KOPT-K1 (cell line): ENCODE measurements around the gene FBRS.

ENCODE experiments used
- H3K27ac ChIP-seq: fragments of 200-600 bp; sonication (generic); 2 replicates; pipeline ENCODE4 v1.5.1; 2016; ENCODE audit warnings: antibody characterized with exemption, mild to moderate bottlenecking, low read depth, low read length; ENCODE audit not compliant: poor library complexity, severe bottlenecking
- H3K36me3 ChIP-seq: fragments of 200-600 bp; sonication (generic); 2 replicates; pipeline ENCODE4 v1.5.1; 2017; ENCODE audit warnings: antibody characterized with exemption, mild to moderate bottlenecking, low read length, moderate library complexity; ENCODE audit not compliant: insufficient read depth
- H3K9me3 ChIP-seq: fragments of 200-600 bp; sonication (generic); 2 replicates; pipeline ENCODE4 v1.5.1; 2017; ENCODE audit warnings: antibody characterized with exemption, low read length, mild to moderate bottlenecking; ENCODE audit not compliant: insufficient read depth, poor library complexity, severe bottlenecking

Gene FBRS

DNA sequence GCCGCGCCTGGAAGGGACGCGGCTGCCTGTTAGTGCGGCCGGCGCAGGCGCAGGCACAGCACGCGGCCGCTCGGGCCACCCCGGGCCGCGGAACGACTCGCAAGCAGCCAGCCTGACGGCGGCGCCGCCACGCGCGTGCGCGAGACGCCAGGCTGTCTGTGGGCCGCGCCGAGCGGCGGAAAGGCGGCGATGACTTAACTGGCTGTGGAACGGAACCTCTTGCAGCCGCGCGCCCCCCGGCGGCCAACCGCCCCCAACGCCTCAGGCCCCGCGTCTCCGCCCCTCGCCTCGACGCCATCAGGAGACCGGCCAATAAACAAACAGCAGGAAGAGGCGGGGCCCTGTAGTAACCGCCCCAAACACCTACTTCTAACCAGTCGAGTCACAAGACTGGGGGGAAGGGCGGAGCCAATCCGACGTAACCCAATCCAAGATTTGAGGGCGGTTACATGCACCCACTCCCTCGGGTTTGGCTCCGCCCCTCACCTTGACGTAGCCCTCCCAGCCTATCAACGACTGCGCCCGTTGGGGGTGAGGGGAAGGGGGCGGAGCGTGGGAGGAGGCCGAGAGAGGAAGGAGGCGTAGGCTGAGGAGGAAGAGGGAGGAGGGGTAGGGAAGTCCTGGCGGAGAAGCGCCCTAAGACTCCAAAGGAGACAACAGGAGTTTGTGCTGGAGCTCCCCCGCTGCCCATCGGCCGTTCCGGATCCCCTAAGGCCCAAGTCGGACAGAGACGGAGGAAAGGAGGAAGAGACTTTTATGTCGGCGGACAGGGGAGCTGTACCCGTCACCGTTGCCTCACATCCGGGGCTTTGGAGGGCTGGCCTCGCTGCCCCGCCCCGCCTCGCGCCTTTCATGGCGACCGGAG, at the start of gene FBRS:
Gene FBRS (plus strand): TSS at position 566 of the 865 bp plus-strand sequence. CDS start 1,088 bp downstream, outside the sequence.
- H3K9me3 ChIP-seq = no peaks in the 10 kb centered on the region
- H3K27ac ChIP-seq = peak within 1 kb of the TSS; percentile 95
- H3K36me3 ChIP-seq = peaks cover 62% of the 10 kb centered on the region

DNA sequence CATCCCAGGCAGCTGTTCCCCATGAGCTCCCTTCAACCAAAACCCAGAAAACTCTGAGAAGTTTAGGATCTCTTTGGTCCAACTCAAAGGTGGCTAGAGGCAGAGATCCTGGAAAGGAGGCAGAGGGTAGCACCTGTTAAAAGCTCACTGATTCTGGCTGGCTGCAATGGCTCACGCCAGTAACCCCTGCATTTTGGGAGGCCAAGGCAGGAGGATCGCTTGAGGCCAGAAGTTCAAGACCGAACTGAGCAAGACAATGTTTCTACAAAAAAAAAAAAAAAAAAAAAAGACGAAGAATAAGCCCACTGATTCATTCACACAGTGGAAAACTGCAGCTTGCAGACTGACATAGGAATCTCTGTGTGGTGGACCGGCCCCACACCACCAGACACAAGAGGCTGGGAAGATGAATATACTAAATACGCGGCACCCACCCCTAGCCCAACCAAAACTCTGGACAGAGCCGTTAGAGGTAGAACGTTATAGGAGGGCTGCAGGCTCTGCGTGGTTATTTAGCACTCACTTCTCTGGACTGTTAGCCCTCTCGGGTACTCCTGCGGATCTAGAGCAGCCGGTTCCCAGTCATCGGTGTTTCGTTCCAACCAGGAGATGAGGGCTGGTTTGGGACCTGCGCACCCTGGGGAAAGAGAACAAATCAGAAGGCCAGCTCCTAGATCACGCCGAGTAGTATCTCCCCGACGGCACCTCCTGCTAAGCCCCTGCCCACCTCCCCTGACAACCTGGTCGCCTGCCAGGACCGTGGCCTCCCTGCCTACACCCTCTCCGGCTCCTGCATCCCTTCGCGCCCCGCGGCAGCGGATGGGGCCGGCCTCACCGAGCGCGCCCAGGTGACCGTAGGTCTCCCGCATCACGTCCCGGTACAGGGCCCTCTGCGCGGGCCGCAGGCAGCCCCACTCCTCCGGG, 49.0 kb upstream of the FBRS start:
- Histone ChIP-seq H3K36me3 (peaks cover 43% of the 10 kb centered on the region), H3K9me3 (no peaks in the 10 kb centered on the region), H3K27ac (peak overlapping the region; percentile 94)

GRCh38 chr16:30609926-30610839, 48.0 kb upstream of the FBRS start, which contains the start of gene ZNF689:
Gene ZNF689 (minus strand): TSS chr16:30610389. CDS start chr16:30610041, 348 bp downstream.
- Histone ChIP-seq H3K9me3 (no peaks in the 10 kb centered on the region), H3K36me3 (peaks cover 34% of the 10 kb centered on the region), H3K27ac (peak within 1 kb of the TSS; percentile 94)

DNA sequence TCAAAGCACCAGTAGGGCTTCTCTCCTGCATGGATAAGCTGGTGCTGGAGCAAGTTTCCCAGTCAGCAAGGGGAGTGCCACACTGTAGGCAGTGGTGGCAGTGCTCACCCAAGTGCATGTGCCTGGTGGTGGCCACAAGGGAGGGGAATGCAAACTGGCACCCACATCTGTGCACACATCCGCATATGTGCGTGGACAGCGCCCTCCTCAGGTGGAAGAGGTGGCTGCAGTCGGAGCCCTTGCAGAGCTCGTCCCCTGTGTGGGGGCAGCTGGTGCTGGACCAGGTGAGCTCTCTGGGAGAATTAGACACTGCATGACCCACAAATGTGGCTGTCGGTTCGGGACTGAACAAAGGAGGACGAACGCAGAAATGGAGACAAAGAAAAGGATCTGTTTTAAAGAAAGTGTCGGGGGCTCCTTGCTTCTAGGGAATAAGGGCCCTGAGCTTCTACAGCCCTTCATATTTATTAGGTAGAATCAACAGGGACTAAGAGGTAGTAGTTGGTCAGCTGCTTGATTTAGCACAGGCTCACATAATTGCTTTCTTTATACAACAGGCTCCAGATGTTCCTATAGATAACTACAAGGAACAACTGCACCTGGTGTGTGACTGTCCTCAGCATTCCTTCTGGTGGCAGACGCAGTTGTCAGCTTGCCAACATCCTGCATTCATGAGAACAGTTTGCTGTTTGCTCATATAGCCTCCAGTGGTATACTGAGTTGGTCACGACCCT, 42.7 kb upstream of the FBRS start:
- Histone ChIP-seq H3K36me3 (no peaks in the 10 kb centered on the region), H3K9me3 (peaks cover 17% of the 10 kb centered on the region), H3K27ac (no peak overlapping the region)

GRCh38 chr16:30619202-30619601, 39.0 kb upstream of the FBRS start:
- no peaks in the 10 kb centered on the region for H3K36me3 ChIP-seq
- no peak overlapping the region for H3K27ac ChIP-seq
- peaks cover 26% of the 10 kb centered on the region for H3K9me3 ChIP-seq

- Histone ChIP-seq H3K36me3 (no peaks in the 10 kb centered on the region), H3K9me3 (peaks cover 27% of the 10 kb centered on the region)
Measured at GRCh38 chr16:30619638-30620037, 38.6 kb upstream of the FBRS start.

GRCh38 chr16:30620169-30620568, 38.1 kb upstream of the FBRS start:
- H3K36me3 ChIP-seq = no peaks in the 10 kb centered on the region
- peaks cover 27% of the 10 kb centered on the region for H3K9me3 ChIP-seq
- no peak overlapping the region for H3K27ac ChIP-seq

More at GRCh38 chr16:30619638-30620037, 38.6 kb upstream of the FBRS start:
- no peak overlapping the region for H3K27ac ChIP-seq

DNA sequence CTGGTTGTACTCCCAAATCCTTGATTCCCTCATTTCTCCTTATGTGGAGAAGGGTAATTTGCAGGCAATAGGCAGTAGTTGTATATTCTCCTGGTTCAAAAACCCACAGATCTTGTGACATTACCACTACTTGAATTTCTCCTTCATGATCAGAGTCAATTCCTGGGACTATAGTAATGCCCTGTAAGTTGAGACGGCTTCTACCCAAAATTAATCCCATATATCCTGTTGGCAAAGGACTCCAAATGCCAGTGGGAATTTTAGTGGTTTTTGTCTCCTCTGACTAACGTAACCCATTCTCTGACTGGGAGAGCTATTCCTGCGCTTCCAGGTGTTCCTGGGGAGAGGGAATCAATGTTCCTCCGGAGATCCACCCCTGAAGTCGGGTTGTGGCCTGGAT, 36.5 kb upstream of the FBRS start:
- H3K27ac ChIP-seq = no peak overlapping the region
- no peaks in the 10 kb centered on the region for H3K36me3 ChIP-seq
- peaks cover 24% of the 10 kb centered on the region for H3K9me3 ChIP-seq

- Histone ChIP-seq H3K36me3 (no peaks in the 10 kb centered on the region), H3K27ac (no peak overlapping the region), H3K9me3 (peaks cover 24% of the 10 kb centered on the region)
Measured at GRCh38 chr16:30622455-30623032, 35.7 kb upstream of the FBRS start.

DNA sequence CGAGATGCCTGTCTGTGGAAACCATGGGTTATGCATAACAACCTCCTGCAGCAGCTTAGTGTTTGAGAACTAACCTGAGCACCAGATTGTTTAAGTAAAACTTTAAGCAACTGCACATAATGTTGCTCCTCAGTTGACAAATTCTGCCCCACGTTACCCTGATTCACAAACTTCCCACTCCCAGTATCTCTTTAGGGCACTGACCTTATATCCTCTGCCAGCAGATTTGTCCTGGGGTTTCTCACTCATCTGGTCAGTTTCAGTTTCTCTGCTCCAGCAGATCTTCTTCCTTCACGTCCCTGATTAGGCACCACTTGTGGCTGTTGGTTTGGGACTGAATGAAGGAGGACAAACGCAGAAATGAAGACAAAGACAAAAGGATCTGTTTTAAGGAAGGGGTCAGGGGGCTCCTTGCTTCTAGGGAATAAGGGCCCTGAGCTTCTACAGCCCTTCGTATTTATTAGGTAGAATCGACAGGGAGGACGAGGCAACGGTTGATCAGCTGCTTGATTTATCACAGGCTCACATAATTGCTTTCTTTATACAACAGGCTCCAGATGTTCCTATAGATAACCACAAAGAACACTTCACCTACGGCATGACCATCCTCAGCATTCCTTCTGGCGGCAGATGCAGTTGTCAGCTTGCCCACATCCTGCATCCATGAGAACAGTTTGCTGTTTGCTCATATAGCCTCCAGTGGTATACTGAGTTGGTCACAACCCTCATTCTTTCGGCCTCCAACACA, 34.5 kb upstream of the FBRS start:
- H3K27ac ChIP-seq = no peak overlapping the region
- peaks cover 17% of the 10 kb centered on the region for H3K9me3 ChIP-seq
- no peaks in the 10 kb centered on the region for H3K36me3 ChIP-seq

- Histone ChIP-seq H3K9me3 (peaks cover 11% of the 10 kb centered on the region), H3K27ac (no peak overlapping the region), H3K36me3 (no peaks in the 10 kb centered on the region)
Measured at GRCh38 chr16:30626236-30626635, 32.0 kb upstream of the FBRS start.

GRCh38 chr16:30628628-30629540, 29.3 kb upstream of the FBRS start:
- H3K36me3 ChIP-seq = no peaks in the 10 kb centered on the region
- no peak overlapping the region for H3K27ac ChIP-seq
- H3K9me3 ChIP-seq = peaks cover 5% of the 10 kb centered on the region
